GM18868 (cell line): ENCODE data around the gene ZNF585A.
A peak's percentile ranks its signal among the peaks of the same experiment; 100 is the strongest.
"Not testable (repeated sequence)": the region's sequence is repeated elsewhere in the genome, so short reads cannot be mapped to it uniquely, and the experiment has no call there.

Experiments used
- ATAC-seq: cut with Tn5 transposase; IDR thresholded peaks from one replicate; pipeline ENCODE4 v1.9.1; 2021; ENCODE audit warnings: mild to moderate bottlenecking, moderate library complexity; ENCODE audit not compliant: unreplicated experiment

The ZNF585A gene

DNA sequence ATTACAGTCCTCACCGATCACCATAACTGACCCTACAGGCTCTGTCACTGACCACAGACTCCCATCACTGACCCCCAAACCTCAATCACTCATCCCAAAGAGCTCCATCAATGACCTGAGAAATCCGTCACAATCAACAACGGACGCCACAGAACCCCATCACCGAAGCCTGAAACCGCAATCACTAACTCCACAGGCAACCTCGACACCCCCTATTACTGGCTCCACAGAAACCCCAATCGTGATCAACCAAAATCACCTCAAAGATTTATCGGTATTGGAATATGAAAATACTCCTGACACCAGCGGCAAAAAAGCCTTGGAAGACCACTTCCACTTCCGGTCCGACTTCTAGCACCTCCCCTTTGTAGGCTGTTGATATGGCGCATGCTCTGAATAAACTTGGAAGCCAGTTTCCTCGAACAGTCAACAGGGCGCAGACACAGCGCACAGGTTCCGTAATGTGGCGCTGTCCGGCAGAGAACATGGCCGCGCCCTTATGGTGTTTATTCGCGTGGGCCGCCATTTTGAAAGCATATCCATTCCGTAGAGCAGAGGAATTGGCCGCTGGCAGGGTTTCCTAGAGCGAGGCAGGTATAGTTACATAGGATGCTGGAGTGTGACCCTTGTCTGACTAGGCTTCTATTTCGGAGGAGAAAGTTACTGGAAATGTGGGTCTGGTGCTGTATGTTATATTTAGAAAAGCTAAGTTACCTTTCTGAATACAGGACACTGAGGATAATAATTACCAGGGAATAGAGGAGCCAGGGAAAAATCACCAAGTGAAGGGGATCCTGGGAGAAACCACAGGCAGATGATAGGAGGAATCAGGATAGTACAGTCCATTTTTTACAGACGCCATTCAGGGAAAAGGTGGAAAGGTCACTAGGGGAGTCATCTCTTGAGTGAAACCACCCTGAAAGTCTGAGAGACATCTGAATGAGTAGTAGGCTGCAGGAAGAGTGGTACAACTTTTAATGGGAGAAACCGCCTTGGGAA, at the start of gene ZNF585A:
ZNF585A (minus strand) TSS at position 328 of the 999 bp plus-strand sequence. CDS start 2,785 bp downstream, outside the sequence.
- ATAC-seq = peak; percentile 99

DNA sequence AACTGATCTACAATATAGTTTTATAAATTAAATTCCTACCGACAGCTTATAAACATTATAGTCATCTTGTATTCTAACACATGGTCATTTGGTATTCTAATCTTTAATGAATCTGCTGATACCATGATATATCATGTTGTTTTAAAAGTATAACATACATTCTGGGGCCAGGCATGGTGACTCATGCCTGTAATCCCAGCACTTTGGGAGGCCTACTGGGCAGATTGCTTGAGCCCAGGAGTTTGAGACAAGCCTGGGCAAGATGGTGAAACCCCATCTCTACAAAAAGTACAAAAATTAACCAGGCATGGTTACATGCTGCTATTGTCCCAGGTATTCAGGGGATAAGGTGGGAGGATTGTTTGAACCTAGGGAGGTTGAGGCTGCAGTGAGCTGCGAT, 48.6 kb upstream of the ZNF585A start:
- no peak for ATAC-seq

DNA sequence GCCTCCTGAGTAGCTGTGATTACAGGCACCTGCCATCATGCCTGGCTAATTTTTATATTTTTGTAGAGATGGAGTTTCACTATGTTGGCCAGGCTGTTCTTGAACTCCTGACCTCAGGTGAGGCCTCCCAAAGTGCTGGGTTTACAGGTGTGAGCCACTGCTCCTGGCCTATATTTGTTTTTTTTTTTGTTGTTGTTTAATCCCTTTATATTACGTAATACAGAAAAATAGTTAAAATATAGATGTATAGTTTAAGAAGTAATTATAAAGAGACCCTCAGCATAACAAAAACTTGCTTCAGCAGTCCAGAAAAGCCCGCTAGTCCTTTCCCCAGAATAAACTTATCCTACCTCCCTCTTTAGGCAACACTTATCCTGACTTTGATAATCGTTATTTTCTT, 47.9 kb upstream of the ZNF585A start:
- no peak for ATAC-seq

DNA sequence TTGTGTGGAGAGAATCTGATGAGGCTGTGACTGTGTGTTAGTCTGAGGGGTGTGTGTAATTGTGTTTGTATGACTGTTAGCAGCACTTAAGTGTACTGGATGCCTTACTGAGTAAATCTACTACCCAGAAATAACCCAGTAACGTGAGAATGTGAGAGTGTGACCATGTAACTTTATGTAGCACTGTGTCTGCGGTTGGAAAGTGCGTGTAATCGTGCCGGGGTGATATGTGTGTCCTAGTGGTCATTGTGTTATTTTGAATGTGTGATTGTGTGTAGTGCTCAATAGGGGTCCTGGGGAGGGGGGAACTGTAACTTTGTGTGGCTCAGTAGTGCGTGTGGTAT, 46.1 kb upstream of the ZNF585A start:
- ATAC-seq = no peak

DNA sequence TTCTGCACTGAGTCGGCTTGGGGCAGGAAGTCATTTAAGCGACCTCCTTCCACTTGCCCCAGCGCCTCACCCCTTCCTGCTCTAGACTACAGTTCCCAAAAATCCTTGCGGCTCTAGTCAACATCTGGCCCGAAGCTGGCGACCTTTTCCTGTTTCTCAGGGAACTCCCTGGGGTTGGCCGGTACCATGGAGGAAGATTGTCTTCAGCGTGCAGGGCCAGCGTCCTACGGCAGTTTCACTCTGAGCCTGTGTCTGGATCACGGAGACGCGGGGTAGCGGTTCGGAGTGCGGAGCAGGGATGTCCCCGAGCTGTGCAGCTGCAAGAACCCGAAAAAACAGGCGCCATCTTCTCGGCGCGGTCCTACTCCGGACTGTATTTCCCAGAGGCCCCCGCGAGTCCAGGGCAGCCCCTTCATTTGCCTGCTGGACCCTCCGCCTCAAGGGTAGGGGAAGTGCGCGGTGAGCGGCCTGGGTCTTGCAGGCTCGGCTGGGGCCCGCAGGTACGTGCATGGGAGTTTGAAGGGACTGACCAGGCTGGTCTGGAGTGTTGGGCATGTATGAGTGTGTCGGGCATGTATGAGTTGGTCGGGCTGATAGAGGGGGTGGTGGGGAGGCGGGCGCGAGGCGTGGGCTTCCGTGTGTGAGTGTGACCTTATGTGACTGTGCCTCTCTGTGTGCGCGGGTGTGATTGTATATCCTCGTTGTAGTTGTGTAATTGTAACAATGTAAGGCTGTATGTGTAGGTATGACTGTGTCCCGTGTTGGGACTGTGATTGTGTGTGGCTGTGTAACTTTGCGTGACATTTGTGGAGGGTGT, 45.5 kb upstream of the ZNF585A start, which contains the start of gene ZNF383:
ZNF383 (plus strand) TSS at position 440 of the 817 bp plus-strand sequence. CDS start 12,240 bp downstream, outside the sequence.
- ATAC-seq = peak; percentile 88

DNA sequence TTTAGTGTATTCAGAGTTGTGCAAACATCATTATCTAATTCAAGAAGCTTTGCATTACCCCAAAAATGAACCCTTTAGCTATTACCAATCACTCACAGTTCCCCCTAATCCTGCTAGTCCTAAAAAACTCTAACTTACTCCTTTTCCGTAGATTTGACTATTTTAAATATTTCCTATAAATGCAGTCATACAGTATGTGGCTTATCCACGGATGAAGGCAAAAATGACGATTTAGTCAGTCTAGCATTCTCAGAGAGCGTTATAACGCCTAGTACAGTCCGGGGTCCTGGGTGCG, 44.9 kb upstream of the ZNF585A start:
- no peak for ATAC-seq

DNA sequence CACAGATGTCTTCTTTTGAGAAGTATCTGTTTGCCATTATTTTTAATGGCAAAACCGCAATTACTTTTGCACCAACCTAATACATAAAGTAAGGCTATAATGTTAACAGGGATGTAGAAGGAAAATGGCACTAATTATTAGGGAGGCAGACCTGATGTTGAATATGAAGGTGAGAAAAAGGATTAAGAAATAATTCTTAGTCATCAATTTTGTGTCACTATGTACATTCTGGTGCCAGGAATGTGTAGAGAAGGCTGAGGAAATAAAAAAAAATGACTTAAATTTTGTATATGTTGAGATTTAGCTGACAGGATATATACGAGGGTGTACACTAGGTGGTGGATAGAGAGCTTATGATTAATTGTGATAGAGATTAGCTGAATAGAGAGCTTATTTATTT, 25.3 kb upstream of the ZNF585A start:
- ATAC-seq = no peak

DNA sequence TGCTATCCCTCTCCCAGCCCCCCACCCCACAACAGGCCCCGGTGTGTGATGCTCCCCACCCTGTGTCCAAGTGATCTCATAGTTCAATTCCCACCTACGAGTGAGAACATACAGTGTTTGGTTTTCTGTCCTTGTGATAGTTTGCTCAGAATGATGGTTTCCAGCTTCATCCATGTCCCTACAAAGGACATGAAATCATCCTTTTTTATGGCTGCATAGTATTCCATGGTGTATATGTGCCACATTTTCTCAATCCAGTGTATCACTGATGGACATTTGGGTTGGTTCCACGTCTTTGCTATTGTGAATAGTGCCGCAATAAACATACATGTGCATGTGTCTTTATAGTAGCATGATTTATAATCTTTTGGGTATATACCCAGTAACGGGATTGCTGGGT, 24.6 kb upstream of the ZNF585A start:
- not testable (repeated sequence) for ATAC-seq

DNA sequence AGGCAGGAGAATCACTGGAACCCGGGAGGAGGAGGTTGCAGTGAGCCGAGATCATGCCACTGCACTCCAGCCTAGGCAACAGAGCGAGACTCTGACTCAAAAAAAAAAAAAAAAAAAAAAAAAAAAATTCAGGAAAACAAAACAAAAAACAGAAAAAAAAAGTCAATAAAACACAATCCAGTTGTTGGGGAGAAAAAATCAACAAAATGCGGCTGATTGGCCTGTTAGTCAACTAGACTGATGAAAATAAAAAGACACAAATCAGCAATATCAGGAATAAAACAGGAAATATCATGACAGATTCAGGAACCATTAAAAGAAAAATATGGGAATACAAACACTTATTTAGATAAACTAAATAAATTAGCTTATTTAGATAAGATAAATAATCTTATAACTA, 22.8 kb upstream of the ZNF585A start:
- ATAC-seq = not testable (repeated sequence)

DNA sequence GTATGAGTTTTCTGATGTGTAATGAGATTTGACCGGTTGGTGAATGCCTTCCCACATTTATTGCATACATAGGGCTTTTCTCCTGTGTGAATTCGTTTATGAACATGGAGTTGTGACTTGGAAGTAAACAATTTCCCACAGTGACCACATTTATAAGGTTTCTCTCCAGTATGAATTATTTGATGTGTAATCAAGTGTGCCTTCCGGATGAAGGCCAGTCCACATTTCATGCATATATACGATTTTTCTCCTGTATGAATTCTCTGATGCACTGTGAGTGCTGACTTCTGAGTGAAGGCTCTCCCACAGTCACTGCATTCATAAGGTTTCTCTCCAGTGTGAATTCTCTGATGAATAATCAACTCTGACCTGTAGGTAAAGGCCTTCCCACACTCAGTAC, 13.6 kb upstream of the ZNF585A start:
- not testable (repeated sequence) for ATAC-seq

DNA sequence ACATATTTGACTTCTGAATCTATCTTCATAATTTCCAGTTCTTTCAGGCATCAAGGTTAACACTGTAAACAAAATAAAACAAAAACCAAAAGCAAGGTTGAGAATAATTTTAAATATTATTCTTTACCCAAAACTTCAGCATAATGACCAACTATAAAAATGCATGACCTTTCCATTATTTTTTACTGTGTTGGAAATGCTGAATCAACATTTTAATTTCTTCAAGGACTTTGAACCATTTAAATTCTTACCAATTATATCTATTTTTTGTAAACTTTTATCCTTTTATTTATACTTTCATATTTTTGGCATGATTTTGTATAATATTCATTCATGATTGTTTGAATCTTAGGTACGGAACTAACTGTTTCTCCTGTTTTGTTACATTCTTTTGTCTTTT, 6.9 kb downstream of the ZNF585A start:
- ATAC-seq = no peak

DNA sequence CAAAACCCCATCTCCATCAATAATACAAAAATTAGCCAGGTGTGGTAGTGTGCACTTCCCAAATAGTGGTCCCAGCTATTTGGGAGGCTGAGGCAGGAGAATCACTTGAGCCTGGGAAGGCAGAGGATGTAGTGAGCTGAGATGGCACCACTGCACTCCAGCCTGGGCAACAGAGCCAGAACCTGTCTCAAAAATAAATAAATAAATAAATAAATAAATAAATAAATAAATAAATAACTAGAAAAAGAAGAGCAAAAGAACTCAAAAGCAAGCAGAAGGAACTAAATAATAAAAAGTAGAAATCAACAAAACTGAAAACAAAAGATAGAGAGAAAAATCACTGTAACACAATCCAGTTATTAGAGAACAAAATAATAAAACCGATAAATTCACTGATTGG, 12.3 kb downstream of the ZNF585A start:
- no peak for ATAC-seq

DNA sequence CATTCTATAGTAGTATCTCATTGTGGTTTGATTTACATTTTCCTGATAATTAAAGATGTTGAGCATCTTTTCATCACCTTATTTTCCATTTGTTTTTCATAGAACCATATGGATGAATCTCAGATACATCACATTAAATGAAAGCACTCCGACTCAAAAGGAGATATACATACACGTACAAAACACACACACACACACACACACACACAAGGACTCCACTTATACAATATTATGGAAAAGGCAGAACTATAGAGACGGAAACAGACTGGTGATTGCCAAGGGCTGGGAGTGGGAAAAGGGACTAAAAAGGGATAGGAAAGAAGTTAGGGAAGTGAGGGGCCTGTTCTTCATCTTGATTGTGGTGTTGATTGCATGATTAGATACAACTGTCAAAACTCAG, 24.3 kb downstream of the ZNF585A start:
- no peak for ATAC-seq

DNA sequence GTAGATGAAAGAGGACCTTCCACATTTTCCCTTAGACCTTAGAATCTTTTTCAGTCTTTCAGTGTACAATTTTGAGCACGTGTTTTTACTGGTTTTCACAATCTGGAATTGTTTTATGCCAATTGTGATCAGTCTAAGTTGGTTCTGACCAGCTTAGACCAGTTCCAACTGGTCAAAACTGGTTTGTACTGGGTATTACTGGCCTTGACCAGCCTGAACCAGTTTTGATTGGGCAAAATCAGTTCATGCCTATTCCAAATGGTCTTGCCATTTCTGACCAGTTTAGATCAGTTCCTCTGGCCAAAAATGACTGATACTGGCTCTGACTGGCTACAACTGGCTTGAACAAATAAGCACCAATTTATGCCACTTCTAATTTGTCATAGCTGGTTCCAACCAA, 36.4 kb downstream of the ZNF585A start:
- ATAC-seq = no peak

DNA sequence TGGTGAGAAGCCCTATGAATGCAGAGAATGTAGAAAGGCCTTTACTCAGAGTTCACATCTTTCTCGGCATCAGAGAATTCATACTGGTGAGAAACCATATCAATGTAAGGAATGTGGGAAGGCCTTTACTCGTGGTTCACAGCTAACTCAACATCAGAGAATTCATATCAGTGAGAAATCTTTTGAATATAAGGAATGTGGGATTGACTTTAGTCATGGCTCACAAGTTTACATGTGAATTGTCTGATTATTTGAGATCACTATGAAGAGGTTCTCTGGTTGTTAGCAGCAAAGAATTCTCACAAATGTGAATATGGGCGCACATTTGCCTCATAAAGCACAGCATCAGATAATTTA, 43.7 kb downstream of the ZNF585A start:
- ATAC-seq = no peak

DNA sequence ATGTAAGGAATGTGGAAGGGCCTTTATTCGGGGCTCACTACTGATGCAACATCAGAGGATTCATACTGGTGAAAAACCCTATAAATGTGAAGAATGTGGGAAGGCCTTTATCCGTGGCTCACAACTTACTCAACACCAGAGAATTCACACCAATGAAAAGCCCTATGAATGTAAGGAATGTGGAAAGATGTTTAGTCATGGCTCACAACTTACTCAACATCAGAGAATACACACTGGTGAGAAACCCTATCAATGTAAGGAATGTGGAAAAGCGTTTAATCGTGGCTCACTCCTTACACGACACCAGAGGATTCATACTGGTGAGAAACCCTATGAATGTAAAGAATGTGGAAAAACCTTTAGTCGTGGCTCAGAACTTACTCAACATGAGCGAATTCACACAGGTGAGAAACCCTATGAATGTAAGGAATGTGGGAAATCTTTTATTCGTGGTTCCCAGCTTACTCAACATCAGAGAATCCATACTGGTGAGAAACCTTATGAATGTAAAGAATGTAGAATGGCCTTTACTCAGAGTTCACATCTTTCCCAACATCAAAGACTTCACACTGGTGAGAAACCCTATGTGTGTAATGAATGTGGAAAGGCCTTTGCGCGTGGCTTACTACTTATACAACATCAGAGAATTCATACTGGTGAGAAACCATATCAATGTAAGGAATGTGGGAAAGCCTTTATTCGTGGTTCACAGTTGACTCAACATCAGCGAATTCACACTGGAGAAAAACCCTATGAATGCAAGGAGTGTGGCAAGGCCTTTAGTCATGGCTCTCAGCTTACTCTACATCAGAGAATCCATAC, 44.3 kb downstream of the ZNF585A start:
- no peak for ATAC-seq

DNA sequence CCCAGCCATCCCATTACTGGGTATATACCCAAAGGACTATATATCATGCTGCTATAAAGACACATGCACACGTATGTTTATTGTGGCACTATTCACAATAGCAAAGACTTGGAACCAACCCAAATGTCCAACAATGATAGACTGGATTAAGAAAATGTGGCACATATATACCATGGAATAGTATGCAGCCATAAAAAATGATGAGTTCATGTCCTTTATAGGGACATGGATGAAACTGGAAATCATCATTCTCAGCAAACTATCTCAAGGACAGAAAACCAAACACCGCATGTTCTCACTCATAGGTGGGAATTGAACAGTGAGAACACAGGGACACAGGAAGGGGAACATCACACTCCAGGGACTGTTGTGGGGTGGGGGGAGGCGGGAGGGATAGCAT, 50.4 kb downstream of the ZNF585A start:
- not testable (repeated sequence) for ATAC-seq

DNA sequence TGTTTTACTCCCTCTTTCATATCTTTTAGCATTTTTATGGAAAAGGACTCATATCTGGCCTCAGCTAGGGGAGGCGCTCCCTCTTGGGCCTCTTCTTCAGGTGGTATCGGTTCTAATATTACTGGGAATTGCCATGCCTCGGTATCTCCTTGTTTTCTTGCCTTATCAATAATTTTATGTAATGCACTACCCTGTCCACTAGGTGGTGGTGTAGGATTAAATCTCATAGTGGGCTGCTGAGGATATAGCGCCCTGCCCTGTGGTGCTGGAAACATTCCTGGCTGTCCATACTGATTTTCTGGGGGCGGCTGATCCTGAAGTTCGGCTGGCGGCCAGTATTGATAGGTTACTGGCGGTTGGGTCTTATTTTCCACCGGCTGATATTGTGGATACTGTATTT, 58.5 kb downstream of the ZNF585A start:
- no peak for ATAC-seq

DNA sequence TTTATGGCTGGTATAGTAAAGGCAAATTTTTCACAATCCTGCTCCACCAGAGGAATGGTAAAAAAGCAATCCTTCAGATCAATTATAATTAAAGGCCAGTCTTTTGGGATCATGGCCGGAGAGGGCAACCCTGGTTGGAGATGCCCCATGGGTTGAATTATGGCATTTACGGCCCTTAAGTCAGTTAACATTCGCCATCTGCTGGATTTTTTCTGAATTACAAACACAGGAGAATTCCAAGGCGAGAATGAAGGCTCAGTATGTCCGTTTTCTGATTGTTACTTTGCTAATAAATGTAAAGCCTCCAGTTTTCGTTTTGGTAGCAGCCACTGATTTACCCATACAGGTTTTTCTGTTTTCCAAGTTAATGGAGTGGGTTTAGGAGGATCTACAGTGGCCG, 60.7 kb downstream of the ZNF585A start:
- ATAC-seq = not testable (repeated sequence)

DNA sequence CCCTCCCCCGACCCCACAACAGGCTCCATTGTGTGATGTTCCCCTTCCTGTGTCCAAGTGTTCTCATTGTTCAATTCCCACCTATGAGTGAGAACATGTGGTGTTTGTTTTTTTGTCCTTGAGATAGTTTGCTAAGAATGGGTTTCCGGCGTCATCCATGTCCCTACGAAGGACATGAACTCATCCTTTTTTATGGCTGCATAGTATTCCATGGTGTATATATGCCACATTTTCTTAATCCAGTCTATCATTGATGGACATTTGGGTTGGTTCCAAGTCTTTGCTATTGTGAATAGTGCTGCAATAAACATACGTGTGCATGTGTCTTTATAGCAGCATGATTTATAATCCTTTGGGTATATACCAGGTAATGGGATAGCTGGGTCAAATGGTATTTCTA, 68.4 kb downstream of the ZNF585A start:
- not testable (repeated sequence) for ATAC-seq

DNA sequence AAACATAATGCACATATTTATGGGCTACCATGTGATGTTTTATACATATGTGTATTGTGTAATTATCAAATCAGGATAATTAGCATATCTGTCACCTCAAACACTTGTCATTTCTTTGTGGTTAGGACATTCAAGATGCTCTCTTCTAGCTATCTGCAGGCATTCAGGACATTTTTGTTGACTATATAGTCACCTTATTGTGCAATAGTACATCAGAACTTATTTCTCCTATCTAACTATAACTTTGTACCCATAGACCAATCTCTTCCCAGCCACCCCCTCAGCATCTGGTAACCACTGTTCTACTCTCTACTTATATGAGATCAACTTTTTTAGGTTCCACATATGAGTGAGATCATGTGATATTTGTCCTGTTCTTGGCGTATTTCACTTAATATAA, 73.9 kb downstream of the ZNF585A start:
- no peak for ATAC-seq
